Smooth muscle cell (in vitro differentiated cells): ENCODE data around the gene MTA2. TPM values are rescaled to one million over a fixed set of nuclear protein-coding genes. Genes with fewer than 3 reads are reported as not detected.

Experiments
- DNase-seq: peaks from one replicate; lab custom pipeline; 2025; ENCODE audit not compliant: unreplicated experiment; lab: John Stamatoyannopoulos, UW
- H2AFZ ChIP-seq: fragments of 200-600 bp; sonication (generic); 2 replicates; pipeline ENCODE4 v1.6.0; 2016; ENCODE audit warnings: antibody characterized with exemption, low read depth, mild to moderate bottlenecking
- H3F3A ChIP-seq: fragments of 200-600 bp; sonication (generic); 2 replicates; pipeline ENCODE4 v1.6.0; 2017; ENCODE audit warnings: antibody characterized with exemption, low read depth
- H3K27ac ChIP-seq: fragments of 200-600 bp; sonication (generic); 2 replicates; pipeline ENCODE4 v1.5.1; 2016; ENCODE audit warnings: low read depth, mild to moderate bottlenecking
- H3K27me3 ChIP-seq: fragments of 200-600 bp; sonication (generic); 2 replicates; pipeline ENCODE4 v1.6.1; 2016; ENCODE audit warnings: low read depth, mild to moderate bottlenecking
- H3K36me3 ChIP-seq: fragments of 200-600 bp; sonication (generic); 2 replicates; pipeline ENCODE4 v1.5.1; 2016; ENCODE audit warnings: low read depth
- H3K4me1 ChIP-seq: fragments of 200-600 bp; sonication (generic); 2 replicates; pipeline ENCODE4 v1.5.1; 2016; ENCODE audit warnings: low read depth
- H3K4me2 ChIP-seq: fragments of 200-600 bp; sonication (generic); 2 replicates; pipeline ENCODE4 v1.6.0; 2016; ENCODE audit warnings: mild to moderate bottlenecking
- H3K4me3 ChIP-seq: fragments of 200-600 bp; sonication (generic); 2 replicates; pipeline ENCODE4 v1.5.1; 2016; ENCODE audit warnings: mild to moderate bottlenecking
- H3K79me2 ChIP-seq: fragments of 200-600 bp; sonication (generic); 2 replicates; pipeline ENCODE4 v1.6.0; 2016; ENCODE audit warnings: low read depth, mild to moderate bottlenecking
- H3K9ac ChIP-seq: fragments of 200-600 bp; sonication (generic); 2 replicates; pipeline ENCODE4 v1.6.0; 2016; ENCODE audit warnings: low read depth
- H3K9me3 ChIP-seq: fragments of 200-600 bp; sonication (generic); replicated peaks from 2 replicates; pipeline ENCODE4 v1.5.1; 2016; ENCODE audit warnings: low read depth
- H4K20me1 ChIP-seq: fragments of 200-600 bp; sonication (generic); 2 replicates; pipeline ENCODE4 v1.6.0; 2016; ENCODE audit warnings: low read depth
- CTCF ChIP-seq: fragments of 200-600 bp; sonication (generic); IDR thresholded peaks from 2 replicates; pipeline ENCODE4 v1.5.1; 2017; ENCODE audit warnings: borderline replicate concordance, mild to moderate bottlenecking, antibody characterized with exemption; ENCODE audit not compliant: insufficient read depth, poor library complexity, severe bottlenecking
- WGBS: methylation state at CpG from one replicate; pipeline ENCODE4 v1.1.7; 2016; ENCODE audit warnings: low lambda C conversion rate; 5-methylcytosine and 5-hydroxymethylcytosine counted together
- polyA plus RNA-seq: library from polyadenylated mRNA; unstranded; fragments of >200 nt; fragmentation: Nextera tagmentation; extraction: Ambion mirVana; gene quantifications from 2 replicates; pipeline ENCODE4 v1.2.1, GENCODE V29; 2016
- total RNA-seq: library from RNA; depleted of rRNA; stranded (reverse); fragments of >200 nt; gene quantifications from 2 replicates; pipeline ENCODE4 v1.2.3, GENCODE V29; 2014

Gene MTA2
- total and polyA plus RNA-seq, 2 experiments from 2014 or later = 22.7 to 65.9 TPM

- Histone ChIP-seq H3K79me2 (peaks cover 51% of the 10 kb centered on the region), H3K36me3 (no peaks in the 10 kb centered on the region), H2AFZ (no peak within 1 kb of the TSS), H3K9ac (peak within 1 kb of the TSS; percentile 99), H3K4me2 (peak within 1 kb of the TSS; percentile 85), H3K4me3 (peak within 1 kb of the TSS; percentile 90), H4K20me1 (peaks cover 6% of the 10 kb centered on the region), H3K4me1 (no peaks in the 10 kb centered on the region), H3F3A (peaks cover 3% of the 10 kb centered on the region), H3K27ac (peak within 1 kb of the TSS; percentile 96), H3K27me3 (no peaks in the 10 kb centered on the region), H3K9me3 (no peaks in the 10 kb centered on the region)
- peak; percentile 97 for DNase-seq
- 2% methylated on average over 56 of the region's 73 CpGs for WGBS
- no peak for TF ChIP-seq CTCF
Observed at GRCh38 chr11:62645946-62646824, 44.5 kb upstream of the MTA2 start, which contains the start of gene GANAB. Gene GANAB, minus strand, starts transcription at chr11:62646613. Its CDS starts 14 bp downstream, at chr11:62646599.

GRCh38 chr11:62645671-62645945 is 43.9 kb upstream of the MTA2 start:
- no peaks in the 10 kb centered on the region for H3K4me1 ChIP-seq
- no peak for DNase-seq
- no peaks in the 10 kb centered on the region for H3K9me3 ChIP-seq
- H3K27me3 ChIP-seq = no peaks in the 10 kb centered on the region
- H3K9ac ChIP-seq = peak overlapping the region; percentile 99
- H4K20me1 ChIP-seq = peaks cover 6% of the 10 kb centered on the region
- TF ChIP-seq CTCF = no peak
- H3K27ac ChIP-seq = peak overlapping the region; percentile 96
- peak overlapping the region; percentile 90 for H3K4me3 ChIP-seq
- peaks cover 3% of the 10 kb centered on the region for H3F3A ChIP-seq
- H3K4me2 ChIP-seq = peak overlapping the region; percentile 85
- no peaks in the 10 kb centered on the region for H3K36me3 ChIP-seq
- H2AFZ ChIP-seq = no peak overlapping the region
- H3K79me2 ChIP-seq = peaks cover 57% of the 10 kb centered on the region
- 23% methylated on average over 11 of the region's 11 CpGs for WGBS

- Histone ChIP-seq H4K20me1 (peaks cover 10% of the 10 kb centered on the region), H3K79me2 (peaks cover 60% of the 10 kb centered on the region), H3K4me2 (no peak overlapping the region), H3K36me3 (no peaks in the 10 kb centered on the region), H3K4me1 (no peaks in the 10 kb centered on the region), H3K27ac (no peak overlapping the region), H3K4me3 (no peak overlapping the region), H2AFZ (no peak overlapping the region), H3K27me3 (no peaks in the 10 kb centered on the region), H3K9ac (no peak overlapping the region), H3F3A (peaks cover 3% of the 10 kb centered on the region), H3K9me3 (no peaks in the 10 kb centered on the region)
- WGBS = 74% methylated on average over 8 of the region's 8 CpGs
- no peak for TF ChIP-seq CTCF
- no peak for DNase-seq
Observed at GRCh38 chr11:62644220-62644619, 42.6 kb upstream of the MTA2 start.

GRCh38 chr11:62632492-62632891 is 30.8 kb upstream of the MTA2 start:
- Histone ChIP-seq H4K20me1 (no peaks in the 10 kb centered on the region), H3K27ac (no peak overlapping the region), H3K4me3 (no peak overlapping the region), H3K36me3 (peaks cover 21% of the 10 kb centered on the region), H2AFZ (no peak overlapping the region), H3K27me3 (no peaks in the 10 kb centered on the region), H3K4me2 (no peak overlapping the region), H3K79me2 (peaks cover 3% of the 10 kb centered on the region), H3K9me3 (no peaks in the 10 kb centered on the region), H3F3A (peaks cover 4% of the 10 kb centered on the region), H3K9ac (no peak overlapping the region), H3K4me1 (no peaks in the 10 kb centered on the region)
- 93% methylated on average over 6 of the region's 6 CpGs for WGBS
- no peak for DNase-seq
- no peak for TF ChIP-seq CTCF
